Neural progenitor cell (in vitro differentiated cells): ENCODE results near the gene ZNF460.

Experiments used
- EZH2phosphoT487 ChIP-seq: fragments of 200-600 bp; sonication (generic); IDR thresholded peaks from 2 replicates; pipeline ENCODE4 v1.6.1; 2017; ENCODE audit warnings: antibody characterized with exemption
- TF ChIP-seq, protein P1 (sequence below): fragments of 200-600 bp; sonication (generic); IDR thresholded peaks from 2 replicates; pipeline ENCODE4 v1.5.1; 2017; ENCODE audit warnings: antibody characterized with exemption, mild to moderate bottlenecking

DNA sequence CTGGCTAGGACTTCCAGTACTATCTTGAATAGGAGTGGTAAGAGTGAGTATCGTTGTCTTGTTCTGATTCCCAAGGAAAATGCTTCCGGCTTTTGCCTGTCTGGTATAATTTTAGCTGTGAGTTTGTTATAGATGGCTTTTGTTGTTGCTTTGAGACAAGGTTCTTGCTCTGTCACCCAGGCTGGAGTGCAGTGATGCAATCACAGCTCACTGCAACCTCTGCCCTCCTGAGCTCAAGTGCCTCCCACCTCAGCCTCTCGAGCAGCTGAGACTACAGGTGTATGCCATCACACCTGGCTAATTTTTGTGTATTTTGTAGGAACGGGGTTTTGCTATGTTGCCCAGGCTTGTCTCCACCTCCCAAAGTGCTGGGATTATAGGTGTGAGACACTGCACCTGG is 33.9 kb downstream of the ZNF460 start:
- TF ChIP-seq EZH2phosphoT487: no peak
- TF ChIP-seq, protein P1, sequence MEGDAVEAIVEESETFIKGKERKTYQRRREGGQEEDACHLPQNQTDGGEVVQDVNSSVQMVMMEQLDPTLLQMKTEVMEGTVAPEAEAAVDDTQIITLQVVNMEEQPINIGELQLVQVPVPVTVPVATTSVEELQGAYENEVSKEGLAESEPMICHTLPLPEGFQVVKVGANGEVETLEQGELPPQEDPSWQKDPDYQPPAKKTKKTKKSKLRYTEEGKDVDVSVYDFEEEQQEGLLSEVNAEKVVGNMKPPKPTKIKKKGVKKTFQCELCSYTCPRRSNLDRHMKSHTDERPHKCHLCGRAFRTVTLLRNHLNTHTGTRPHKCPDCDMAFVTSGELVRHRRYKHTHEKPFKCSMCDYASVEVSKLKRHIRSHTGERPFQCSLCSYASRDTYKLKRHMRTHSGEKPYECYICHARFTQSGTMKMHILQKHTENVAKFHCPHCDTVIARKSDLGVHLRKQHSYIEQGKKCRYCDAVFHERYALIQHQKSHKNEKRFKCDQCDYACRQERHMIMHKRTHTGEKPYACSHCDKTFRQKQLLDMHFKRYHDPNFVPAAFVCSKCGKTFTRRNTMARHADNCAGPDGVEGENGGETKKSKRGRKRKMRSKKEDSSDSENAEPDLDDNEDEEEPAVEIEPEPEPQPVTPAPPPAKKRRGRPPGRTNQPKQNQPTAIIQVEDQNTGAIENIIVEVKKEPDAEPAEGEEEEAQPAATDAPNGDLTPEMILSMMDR: no peak
